OCI-LY3 (cell line): ENCODE results near the gene TRPM5.

Experiments
- CTCF ChIP-seq: fragments of 200-600, 300-600 bp; sonication (generic); IDR thresholded peaks from 2 replicates; pipeline ENCODE4 v1.5.1; 2014; ENCODE audit warnings: antibody characterized with exemption, low read length, low read depth
- EZH2phosphoT487 ChIP-seq: fragments of 200-600 bp; shearing (Covaris generic); IDR thresholded peaks from 2 replicates; pipeline ENCODE4 v1.6.1; 2018; ENCODE audit warnings: antibody characterized with exemption, mixed run types, low read depth

- no peak for TF ChIP-seq CTCF
- TF ChIP-seq EZH2phosphoT487, result no peak
These were observed 40.3 kb upstream of the TRPM5 start for GRCh38 chr11:2484576-2485125.
